NCI-H446 (cell line): ENCODE data around the gene NDUFS5.
A peak's percentile ranks its signal among the peaks of the same experiment; 100 is the strongest.
"Not testable (repeated sequence)": the region's sequence is repeated elsewhere in the genome, so short reads cannot be mapped to it uniquely, and the experiment has no call there.

Experiments
- DNase-seq, 2 experiments: peaks; one replicate each; lab custom pipeline; 2025; lab: John Stamatoyannopoulos, UW

The NDUFS5 gene

GRCh38 chr1:39026051-39026865, at the start of gene NDUFS5:
TSS of gene NDUFS5 (plus strand) at chr1:39026350. CDS start at chr1:39028725, 2,375 bp downstream.
- DNase-seq: peak; percentile 81 to 90

- not testable (repeated sequence) for DNase-seq
Observed at GRCh38 chr1:38977399-38978244, 48.5 kb upstream of the NDUFS5 start.

- DNase-seq: not testable (repeated sequence)
Observed at GRCh38 chr1:38978245-38978542, 48.0 kb upstream of the NDUFS5 start.

DNA sequence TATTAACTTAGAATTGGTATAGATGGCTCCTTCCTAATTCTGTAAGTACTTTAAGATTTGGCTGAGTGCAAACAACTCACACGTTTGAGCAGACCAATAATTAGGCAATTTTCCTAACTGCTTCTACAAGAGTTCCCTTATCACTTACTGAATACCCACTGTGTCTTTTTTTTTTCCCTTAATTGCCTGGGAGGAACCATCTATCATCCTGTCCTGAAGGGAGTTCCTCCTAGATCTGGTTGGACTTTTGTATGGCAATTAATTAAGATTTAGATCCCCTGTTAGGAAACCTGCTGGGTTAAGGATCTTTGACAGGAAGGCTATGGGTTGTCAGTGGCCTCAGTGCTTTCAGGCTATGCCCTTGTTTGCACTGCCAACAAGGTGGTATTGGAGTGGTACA, 46.8 kb upstream of the NDUFS5 start:
- not testable (repeated sequence) for DNase-seq

- no peak for DNase-seq
Observed at GRCh38 chr1:38989979-38990378, 36.2 kb upstream of the NDUFS5 start.

DNA sequence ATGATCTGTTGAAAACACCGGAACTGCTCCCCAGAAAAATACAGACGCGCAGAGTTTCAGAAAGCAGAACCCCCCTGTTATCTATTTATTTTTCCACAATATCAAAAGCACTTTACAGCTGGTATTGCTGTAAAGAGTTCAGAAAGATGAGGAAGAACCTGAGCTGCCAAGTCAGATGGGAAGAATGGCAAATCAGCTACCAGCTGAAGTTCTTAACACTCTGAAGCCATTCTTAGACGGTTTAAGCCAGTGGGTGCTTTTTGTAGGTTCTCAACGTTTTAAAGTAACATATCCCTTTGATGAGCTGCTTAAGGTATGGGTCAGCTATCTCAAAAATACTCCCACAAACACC, 35.8 kb upstream of the NDUFS5 start:
- peak in 1 of 2 experiments; percentile 8 for DNase-seq

- peak; percentile 91 to 98 for DNase-seq
Observed at GRCh38 chr1:38990738-38991637, 35.2 kb upstream of the NDUFS5 start, which contains the start of gene AKIRIN1. TSS of gene AKIRIN1 (plus strand) at chr1:38991276. CDS start at chr1:38991381, 105 bp downstream.

DNA sequence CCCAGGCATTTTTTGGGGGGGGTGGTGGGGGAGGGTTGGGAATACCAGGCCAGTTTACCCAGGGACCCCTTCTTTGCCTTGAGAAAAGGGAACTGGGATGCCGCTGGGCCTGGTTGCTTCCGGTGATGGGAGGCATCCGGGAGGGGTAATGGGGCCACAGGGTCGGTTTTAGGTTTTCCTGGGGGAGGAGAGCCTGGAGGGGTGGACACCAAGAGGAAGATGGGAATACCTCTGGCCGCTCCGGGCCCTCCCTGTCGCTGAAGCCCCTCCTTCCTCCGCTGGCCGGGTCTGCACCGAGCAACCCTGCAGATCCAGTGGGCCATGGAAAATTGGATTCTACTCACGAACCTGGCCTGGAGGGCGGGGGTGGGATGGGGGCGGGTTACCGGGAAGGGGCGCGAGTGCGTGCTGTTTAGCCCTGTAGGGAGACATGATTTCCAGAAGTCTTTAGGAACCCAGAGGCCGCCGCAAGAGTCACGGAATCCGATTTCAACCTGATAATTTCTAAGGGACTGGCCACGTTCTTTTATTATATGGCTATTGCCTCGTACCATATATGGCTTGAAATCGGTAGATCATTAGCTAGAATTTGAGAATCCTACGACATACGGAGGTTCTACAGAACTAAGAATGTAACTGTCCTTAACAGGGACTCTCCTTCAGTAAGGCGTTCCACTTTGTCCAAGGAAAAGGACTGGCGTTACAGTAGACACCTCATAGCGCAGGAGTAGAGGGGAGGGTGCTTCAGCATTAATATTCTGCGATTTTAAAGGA, 34.3 kb upstream of the NDUFS5 start:
- peak in 1 of 2 experiments; percentile 22 for DNase-seq

GRCh38 chr1:38992412-38993111, 33.6 kb upstream of the NDUFS5 start:
- no peak for DNase-seq

DNA sequence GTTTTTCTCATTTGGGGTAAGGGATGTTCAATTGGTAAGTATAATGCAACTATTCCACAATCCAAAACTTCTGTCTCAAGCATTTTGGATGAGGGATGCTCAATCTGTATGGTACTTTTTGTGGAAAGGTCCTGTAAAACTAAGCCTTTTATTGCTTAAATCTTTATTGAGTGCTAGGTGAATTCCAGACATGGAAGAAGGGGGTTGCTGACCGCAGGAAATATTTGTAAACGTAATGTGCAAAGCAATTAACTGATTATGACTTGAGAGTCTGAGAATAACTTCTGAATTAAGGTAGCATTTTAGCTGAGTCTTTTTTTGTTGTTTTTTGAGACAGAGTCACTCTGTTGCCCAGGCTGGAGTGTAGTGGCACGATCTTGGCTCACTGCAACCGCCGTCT, 32.0 kb upstream of the NDUFS5 start:
- no peak for DNase-seq

DNA sequence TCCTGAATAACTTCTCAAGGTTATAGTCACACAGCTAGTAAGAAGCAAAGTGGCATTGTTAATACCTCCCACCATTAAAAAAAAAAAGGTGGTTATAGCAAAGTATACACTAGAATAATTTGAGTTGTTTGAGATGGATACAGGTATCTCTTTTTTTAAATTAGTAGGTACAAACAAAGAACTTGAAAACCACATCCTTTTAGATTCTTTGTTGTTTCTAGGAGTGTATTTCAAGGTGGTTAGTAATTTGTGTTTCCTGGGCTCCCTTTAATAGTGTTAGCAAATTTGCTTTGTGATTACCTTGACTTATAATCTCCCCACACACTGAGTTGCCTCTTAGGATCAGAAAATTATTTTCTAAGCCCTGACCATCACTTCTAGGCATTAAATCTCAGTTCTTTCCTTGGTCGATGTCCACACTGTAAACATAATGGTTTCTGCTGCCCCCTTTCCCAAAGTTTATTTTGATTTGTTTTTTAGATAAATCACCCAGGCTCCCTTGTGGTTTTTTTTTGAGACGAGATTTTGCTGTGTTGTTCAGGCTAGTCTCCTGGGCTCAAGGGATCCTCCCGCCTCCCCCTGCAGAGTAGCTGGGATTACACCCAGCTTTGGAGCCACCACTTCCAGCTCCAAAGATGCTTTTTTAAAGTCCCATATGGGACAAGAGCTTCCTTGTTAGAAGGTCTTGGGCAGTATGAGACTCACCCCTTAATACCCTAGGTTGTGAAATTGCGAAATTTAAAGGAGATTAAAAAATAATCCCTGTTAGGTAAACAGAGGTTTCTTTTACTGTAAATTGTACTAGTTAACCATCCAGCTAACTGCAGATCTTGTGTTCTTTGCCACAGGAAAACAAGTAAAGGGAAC, 28.9 kb upstream of the NDUFS5 start:
- DNase-seq: no peak

GRCh38 chr1:38997901-38998190, 28.3 kb upstream of the NDUFS5 start:
- DNase-seq: no peak

- DNase-seq: no peak
Observed at GRCh38 chr1:39001516-39002421, 24.4 kb upstream of the NDUFS5 start.

DNA sequence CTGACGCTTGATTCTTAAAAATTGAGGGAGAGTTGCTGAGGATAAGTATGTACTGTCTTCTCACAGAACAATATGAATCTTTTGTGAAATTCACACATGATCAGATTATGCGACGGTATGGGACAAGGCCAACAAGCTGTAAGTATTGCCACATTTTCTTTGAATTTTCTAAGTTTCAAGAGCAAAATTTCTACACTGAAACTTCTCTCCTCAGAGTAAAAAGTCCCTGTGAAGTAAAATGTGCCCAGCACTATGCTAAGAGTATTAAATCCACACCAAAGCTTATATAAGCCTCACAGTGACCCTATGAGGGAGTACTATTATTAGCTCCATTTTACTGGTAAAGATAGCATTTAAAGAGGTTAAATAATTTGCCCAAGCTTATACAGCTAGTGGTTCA, 22.9 kb upstream of the NDUFS5 start:
- DNase-seq: no peak

- no peak for DNase-seq
Observed at GRCh38 chr1:39003794-39004193, 22.4 kb upstream of the NDUFS5 start.

- DNase-seq: no peak
Observed at GRCh38 chr1:39006287-39006686, 19.9 kb upstream of the NDUFS5 start.

DNA sequence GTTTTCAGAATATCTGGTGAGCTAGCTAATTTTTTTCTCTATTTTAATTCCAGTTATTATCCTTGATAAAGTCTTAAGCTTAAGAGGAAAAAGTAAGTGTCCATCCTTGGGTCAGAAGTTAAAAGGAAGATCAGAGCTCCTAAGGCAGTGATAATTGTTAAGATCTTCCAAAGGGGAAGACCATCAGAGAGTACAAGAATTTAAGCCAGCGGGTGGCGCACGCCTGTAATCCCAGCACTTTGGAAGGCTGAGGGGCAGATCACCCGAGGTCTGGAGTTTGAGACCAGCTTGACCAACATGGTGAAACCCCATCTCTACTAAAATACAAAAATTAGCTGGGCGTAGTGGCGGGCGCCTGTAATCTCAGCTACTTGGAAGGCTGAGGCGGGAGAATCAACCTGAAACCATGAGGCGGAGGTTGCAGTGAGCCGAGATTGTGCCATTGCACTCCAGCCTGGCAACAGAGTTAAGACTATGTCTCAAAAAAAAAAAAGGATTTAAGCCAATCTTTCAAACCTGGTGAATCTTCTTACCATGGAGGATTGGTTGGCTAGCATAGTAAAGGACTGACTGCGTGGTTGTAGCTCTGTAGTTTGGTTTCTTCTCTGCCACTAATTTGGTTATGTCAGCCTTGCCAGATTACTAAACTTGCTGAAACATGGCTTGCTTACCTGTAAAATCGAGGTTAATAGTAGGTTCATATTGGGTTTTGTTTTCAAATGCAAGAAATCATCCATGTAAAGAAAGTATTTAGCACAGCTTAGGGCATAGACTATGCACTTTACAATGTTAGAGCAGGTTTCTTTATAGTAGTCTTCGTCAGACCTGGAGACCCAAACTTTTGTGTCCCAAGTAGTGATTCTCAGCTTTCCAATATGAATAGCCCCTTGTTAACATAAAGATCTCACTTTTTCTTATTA, 19.2 kb upstream of the NDUFS5 start:
- DNase-seq: no peak

DNA sequence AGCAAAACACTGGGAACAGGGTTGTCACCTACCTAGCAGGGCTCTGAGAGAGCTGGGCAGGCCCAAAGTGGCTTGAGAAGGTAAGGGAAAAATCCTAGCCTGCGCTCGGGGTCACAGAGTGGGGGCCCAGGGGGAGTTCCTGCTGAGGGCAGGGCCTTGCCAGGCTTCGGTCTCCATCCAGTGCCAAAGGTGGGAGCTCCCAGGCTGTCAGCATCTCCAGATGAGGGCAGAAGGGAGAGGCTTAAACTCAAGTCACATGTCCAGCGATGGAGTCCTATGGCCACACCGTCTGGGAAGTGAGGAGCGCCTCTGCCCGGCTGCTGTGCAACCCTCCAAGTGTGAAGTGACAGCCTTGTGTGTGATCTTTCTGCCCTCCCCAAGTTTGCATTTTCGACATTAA, 11.2 kb upstream of the NDUFS5 start:
- DNase-seq: not testable (repeated sequence)
